HG03039 (cell line): ENCODE results near the gene TMEM170B.
A peak's percentile ranks its signal among the peaks of the same experiment; 100 is the strongest.
"Not testable (repeated sequence)": the region's sequence is repeated elsewhere in the genome, so short reads cannot be mapped to it uniquely, and the experiment has no call there.

Experiments used
- ATAC-seq: cut with Tn5 transposase; IDR thresholded peaks from one replicate; pipeline ENCODE4 v1.9.1; 2021; ENCODE audit warnings: mild to moderate bottlenecking, moderate library complexity; ENCODE audit not compliant: unreplicated experiment

TMEM170B gene

DNA sequence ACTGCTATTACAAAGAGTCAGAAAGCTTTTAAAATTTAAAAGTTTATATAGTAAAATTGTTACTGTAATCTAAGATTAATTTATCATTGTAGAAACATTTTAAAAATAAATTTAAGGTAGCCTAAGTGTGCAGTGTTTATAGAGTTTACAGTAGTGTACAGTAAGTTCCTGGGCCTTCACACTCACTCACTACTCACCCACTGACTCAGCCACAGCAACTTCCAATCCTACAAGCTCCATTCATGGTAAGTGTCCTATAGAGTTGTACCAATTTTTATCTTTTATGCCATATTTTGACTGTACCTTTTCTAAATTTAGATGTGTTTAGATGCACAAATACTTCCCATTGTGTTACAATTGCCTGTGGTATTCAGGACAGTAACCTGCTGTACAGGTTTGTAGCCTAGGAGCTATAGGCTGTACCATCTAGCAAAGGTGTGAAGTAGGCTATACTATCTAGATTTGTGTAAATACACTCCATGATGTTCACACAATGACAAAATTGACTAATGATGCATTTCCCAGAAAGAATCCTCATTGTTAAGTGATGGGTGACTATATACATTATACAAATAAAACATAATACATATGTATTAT, 10.2 kb upstream of the TMEM170B start:
- no peak for ATAC-seq

DNA sequence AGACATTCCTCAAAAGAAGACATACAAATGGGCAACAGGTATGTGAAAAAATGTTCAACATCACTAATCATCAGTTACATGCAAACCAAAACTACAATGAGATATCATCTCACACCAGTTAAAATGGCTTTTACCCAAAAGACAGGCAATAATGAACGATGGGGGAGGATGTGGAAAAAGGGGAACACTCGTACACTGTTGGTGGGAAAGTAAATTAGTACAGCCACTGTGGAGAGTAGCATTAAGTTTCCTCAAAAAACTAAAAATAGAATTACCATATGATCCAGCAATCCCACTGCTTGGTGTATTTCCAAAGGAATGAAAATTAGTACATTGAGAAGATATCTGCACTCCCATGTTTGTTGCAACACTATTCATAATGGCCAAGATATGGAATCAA, 8.6 kb upstream of the TMEM170B start:
- ATAC-seq: no peak

DNA sequence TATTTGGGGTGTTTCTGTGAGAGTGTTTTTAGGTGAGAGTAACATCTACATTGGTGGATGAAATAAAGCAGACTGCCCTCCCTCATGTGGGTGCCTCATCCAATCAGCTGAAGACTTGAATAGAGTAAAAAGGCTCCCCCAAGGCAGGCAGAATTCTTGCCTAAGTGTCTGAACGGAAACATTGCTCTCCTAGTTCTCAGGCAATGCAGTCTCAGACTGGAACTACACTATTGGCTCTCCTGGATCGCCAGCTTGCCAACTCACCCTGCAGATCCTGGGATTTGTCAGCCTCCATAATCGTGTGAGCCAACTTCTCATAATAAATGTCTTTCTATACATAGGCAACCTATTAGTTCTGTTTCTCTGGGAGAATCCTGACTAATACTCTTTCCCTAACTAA, 5.5 kb upstream of the TMEM170B start:
- ATAC-seq: no peak

DNA sequence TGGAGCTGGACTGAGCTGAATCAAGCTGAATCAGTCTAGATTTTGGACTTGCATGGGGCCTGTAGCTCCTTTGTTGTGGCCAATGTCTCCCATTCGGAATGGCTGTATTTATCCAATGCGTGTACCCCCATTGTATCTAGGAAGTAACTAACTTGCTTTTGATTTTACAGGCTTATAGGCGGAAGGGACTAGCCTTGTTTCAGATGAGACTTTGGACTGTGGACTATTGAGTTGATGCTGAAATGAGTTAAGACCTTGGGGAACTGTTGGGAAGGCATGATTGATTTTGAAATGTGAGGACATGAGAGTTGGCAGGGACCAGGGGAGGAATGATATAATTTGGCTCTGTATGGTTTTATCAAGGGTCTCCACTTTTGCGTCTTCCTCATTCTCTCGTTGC, 3.0 kb upstream of the TMEM170B start:
- no peak for ATAC-seq

DNA sequence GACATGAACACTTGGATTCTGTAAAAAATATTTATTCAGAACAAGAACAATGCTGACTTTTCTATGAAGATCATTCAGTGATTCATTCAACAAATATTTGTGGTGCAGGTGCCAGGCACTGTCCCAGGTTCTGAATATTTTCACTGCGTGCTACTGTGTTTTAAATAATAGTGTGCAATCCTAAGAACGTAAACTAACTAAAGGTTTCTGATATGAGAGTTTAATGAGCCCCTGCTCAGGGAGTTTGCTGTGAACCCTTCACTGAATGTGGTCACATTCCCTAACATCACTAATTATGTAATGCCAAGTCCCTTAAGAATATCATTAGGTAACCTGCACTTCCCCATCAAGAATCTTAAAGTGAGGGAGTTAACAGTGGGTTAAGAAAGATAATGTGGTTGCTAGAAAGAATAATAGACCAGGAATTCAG, 1.7 kb upstream of the TMEM170B start:
- no peak for ATAC-seq

DNA sequence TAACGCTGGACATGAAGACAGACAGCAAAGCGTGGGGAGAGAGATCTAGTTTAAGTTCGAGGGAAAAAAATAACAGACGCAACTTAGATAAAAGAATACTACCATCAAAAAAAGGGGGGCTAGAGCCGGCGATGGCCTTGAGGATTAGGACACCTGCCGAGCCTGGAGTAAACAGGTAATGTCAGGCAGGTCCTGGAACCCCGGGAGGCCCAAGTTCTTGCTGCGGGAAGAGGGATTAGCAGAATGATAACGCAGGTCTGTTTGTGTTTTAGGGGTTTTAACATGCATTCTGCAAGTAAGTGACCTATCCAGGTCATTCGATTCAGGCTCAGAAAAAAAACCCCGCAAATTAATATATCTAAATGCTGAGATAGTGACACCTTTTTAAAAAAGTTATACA, 754 bp upstream of the TMEM170B start:
- ATAC-seq: no peak

DNA sequence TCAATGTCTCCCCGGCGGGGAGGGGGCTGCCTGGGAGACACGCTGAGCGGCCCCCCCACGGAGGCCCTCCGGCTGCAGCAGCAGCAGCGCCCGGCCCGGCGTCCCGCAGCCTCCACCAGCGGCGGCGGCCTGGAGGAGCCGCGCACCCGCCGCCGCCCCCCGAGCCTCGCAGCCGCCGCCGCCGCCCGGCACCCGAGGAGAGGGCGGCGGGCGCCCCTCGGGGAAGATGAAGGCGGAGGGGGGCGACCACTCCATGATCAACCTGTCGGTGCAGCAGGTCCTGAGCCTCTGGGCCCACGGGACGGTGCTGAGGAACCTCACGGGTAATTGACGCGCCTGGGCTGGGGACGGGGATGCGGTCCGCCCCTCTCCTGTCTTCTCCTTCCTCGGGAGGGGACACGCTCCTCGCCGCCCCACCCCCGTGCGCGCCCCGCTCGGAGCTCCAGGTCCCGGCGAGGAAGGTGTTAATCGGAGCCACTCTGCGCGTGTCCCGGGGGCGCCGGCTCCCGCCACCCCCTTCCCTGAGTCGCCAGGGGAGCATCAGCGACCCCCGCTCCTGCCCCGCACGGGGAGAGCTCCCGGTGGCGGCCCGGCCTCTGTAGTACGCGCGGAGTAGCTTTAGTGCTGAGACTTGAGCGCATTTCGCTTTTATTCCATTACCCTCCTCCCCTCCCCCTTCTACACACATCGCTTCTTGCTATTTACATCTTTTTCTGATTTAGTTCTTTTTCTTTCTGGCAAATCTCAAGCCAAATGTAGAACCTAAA, 686 bp downstream of the TMEM170B start:
- ATAC-seq: no peak

DNA sequence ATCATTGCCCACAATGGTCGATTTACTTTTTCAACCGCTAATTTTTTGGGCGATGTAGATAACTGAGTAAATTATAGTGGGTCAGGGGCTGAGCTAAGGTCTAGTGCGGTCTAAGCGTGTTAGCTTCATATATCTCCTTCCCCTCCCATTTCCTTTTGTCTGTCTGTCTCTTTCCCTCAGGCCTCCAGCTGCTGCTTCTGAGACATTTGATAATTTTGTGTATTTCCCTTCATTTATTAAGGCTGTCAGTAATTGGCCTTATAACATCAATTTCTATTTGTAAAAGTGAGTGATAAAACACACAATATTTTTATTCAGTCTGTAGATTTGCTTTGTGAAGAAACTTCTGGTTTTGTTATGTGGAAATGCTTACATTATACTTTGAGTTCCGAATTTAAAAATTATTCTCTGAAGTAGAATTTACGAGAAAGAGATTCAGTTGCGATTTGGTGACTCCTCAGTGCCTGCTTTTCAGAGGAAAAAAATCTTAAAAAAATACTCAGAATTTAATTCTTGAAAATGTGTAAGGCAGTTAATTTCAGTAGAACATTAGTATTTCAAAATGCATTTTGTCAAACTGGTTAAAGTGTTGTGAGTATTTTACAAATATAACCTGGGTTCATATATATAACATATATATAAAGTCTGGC, 1.4 kb downstream of the TMEM170B start:
- ATAC-seq: no peak

DNA sequence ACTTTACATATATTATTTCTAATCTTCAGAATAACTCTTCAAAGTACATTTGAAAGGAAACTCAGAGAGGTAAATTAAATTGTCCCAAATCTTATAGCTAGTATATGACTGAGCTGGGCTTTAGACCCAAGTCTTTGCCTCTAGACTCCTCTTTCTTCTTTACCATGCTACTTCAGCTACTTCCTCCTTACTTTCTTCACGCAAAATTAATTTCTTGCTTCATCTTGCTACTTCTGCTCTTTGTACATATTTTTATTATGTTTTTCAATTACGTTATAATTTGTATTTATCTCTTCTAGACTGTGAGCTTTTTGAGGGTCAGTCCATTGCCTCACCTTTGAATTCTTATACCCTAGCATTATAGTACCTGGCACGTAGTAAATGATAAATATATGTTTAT, 5.3 kb downstream of the TMEM170B start:
- ATAC-seq: no peak

DNA sequence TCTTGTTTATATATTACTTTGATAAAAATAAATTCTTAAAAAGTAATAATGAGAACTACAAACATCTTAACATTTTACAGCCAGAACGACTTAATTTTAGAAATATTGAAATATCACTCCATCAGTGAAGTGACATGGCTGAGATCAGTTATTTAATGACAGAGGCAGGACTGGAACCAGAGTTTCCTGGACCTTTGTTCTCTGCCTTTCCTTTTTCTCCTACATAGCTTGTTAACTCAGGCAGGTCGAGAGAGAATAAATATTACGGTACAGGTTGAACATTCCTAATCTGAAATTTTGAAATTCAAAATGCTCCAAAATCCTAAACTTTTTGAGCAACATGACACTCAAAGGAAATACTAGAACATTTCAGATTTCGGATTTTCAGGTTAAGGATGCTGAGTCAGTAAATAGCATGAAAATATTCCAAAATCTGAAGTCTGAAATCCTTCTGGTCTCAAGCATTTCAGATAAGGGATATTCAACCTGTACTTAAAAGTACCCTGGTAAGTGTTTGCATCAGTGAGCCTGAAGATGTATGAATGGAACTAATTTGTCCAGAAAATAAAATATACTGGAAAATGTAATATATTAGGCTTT, 6.5 kb downstream of the TMEM170B start:
- no peak for ATAC-seq

DNA sequence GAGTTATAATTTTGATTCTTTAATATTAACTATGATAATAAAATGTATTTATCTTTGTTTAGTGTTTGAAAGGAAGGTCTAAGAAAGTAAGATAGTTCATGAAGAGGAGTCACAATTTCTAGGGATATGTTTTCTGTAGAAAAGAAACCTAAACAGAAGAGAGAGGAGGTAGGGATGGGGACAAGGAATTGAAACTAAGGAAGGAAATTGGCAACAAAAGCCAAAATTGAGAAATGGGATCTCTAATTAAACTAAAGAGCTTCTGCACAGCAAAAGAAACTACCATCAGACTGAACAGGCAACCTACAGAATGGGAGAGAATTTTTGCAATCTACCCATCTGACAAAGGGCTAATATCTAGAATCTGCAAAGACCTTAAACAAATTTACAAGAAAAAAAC, 10.3 kb downstream of the TMEM170B start:
- not testable (repeated sequence) for ATAC-seq

DNA sequence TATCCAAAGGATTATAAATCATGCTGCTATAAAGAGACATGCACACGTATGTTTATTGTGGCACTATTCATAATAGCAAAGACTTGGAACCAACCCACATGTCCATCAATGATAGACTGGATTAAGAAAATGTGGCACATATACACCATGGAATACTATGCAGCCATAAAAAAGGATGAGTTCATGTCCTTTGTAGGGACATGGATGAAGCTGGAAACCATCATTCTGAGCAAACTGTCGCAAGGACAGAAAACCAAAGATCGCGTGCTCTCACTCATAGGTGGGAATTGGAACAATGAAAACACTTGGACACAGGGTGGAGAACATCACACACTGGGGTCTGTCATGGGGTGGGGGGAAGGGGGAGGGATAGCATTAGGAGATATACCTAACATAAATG, 11.0 kb downstream of the TMEM170B start:
- not testable (repeated sequence) for ATAC-seq

DNA sequence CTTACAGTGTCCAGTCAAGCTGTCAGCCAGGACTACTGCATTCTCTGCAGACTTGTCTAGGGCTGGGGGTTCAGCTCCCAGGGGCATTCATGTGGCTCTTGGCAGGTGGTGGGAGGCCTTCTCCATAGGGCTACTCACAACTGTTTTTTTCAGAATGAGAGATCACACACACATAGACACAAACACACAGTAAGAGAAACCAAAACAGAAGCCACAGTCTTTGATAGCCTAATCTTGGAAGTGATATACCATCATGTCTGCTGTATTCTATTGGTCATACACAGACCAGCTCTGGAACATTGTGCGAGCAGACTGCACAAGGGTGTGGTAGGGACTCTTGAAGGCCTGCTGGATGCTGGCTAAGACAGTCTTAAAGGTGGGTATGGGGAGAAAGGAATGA, 13.5 kb downstream of the TMEM170B start:
- no peak for ATAC-seq

DNA sequence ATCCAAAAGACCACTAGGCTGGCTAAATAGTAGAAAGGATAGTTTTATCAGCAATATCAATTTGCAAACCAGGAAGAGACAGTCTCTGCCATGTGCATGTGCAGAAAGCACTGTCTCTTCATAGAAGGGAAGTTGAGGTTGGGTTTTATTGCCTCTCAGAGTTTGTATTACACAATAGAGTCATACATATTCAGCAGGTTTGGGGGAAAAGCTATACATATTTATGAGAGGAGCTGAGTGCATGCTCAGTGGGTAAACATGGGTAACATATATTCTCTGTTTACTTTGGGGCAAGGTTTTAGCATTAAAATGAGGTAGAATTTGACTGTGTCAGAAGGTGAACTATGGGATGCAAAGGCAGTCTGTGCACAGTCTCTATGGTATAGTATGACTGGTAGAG, 14.9 kb downstream of the TMEM170B start:
- no peak for ATAC-seq

DNA sequence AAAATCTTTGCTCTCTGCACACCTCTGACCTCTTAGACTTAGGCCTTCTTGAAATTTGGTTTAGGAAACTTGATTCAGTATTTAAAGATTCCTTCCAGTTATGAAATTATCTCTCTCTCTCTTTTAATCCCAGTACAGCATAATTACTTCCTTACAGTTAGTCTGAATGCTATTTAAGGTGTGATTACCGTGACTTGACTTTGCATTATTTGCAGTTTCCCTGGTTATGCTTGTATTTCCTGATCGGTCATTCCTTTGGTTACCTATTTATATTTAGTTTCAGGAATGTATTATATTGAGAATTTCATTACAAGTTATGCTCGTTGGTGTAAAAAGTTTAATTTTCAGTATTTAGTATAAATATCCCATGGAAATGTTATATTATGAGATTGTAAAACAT, 16.3 kb downstream of the TMEM170B start:
- no peak for ATAC-seq

DNA sequence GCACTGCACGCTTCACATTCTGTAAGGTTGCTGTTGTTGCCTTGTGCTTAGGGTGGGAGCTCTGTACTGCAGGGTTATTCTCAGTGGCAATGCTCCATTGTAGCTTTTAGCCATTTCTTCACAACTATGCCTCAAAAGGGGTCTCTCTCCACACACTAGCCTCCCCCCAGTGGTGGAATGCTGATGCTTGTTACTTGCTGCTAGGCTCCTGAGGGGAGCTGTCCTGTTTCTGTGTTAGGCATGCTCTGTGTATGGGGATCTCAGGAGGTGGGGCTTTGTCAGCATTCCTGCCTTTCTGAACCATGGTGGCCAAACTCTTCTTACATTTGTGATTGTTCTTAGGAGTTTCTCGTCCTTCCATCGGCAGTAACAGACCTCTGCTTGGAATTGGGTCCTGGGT, 18.8 kb downstream of the TMEM170B start:
- ATAC-seq: no peak

DNA sequence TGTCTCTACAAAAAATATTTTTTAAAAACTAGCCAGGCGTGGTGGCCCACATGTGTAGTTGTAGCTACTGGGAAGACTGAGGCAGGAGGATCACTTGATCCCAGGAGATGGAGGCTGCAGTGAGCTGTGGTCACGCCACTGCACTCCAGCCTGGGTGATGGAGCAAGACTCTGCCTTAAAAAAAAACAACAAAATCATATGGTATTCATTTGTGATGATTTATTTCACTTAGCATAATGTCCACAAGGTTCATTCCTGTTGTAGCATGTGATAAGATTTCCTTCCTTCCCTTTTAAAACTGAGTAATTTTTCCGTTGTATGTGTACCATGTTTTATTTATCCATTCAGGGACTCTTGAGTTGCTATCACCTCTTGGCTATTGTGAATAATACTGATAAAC, 26.2 kb downstream of the TMEM170B start:
- no peak for ATAC-seq

DNA sequence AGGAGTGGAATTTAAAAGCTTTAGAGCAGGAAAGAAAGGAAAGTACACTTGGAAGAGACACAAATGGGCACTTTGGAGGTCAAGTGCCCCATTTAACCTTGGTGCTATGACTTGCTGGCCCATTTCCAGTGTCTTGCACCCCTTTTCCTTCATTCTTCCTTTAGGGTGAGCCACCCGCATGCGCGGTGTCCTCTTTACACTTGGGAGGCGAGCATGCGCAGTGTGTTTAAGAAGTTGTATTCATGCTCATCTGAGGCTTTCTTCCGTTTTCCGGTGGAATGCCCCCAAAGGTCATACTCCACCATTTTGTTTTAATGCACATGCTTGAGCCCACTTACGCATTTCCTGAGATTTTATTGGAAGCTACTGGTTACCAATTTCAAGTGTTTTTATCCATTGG, 29.1 kb downstream of the TMEM170B start:
- ATAC-seq: no peak

DNA sequence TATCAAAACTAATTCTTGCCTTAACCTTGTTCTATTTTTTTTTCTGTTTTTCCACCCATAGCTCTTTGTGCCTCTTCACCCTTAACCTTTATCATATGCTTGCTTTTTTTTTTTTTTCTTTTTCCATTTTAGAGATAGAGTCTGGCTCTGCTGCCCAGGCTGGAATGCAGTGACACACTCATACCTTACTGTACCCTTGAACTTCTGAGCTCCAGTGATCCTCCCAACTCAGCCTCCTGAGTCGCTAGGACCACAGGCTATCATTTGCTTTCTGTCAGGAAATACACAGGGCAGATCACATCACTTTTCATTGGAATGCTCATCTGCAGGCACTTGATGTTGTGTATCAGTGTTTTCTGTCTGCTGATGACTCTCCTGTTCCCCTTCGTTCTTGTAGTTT, 33.5 kb downstream of the TMEM170B start:
- no peak for ATAC-seq

DNA sequence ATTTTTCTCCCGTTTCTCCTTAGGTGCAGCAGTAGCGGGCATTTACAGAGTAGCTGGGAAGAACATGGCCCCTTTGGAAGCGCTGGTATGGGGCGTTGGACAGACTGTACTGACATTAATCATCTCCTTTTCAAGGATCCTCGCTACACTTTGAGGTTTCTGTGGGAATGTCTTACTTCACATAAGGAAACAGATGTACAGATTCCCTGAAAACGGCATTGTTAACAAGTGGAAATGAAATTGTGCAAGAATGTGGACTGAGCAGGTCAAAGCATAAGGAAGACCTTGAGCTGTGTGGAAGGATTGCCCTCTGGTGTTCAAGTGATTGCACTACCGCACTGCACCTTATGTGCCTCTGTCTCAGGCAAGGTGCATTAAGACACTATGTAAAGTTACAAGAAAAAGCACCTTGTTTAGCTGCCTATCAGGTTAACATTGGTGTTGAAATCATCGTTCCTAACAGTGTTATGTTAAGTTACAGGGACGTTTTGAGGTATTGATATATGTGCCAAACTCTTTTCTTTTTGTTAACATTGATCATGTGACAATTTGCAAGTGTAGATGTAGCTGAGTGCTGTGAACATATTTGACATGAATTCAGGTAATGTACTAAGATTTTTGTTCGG, 38.0 kb downstream of the TMEM170B start:
- ATAC-seq: peak; percentile 96

DNA sequence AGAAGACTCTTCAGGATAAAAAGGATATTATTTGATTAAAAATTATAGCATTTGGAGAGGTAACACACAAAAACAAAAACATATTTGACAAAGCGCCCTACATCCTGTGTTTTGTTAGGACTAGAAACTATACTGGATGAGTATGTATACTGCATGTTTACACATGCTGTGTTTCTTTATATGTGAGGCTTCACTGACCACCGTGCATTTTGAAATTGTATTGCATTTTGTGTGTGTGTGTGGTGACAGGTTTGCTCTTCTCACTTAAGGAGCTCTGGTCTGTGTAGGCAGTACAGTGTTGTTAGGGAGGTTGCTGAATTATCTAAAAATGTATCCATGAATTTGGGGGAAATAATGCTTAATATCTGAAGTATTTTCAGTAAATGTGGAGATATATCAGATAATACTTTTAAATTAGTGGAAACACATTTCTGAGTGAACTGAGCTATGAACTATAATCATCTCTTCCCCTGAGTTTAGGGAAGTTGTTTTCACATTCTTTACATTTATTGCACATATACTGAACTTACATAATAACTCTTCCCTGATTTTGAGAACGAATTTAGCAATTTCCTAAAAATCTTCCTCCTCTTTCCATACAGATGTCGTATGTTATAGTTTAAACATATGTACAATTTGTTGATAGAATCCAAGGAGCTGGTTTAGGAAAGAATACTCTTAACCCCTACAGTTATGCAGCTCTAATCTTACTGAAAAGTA, 43.3 kb downstream of the TMEM170B start:
- no peak for ATAC-seq
